AG04450 (cell line): ENCODE measurements around the gene FILIP1L. TPM values are rescaled to one million over a fixed set of nuclear protein-coding genes. Genes with fewer than 3 reads are reported as not detected.

Source experiments
- CTCF ChIA-PET: fragments of 300-600, 350-600 bp; formaldehyde crosslinking; extraction: SDS; loops from one replicate; lab custom pipeline; 2022; ENCODE audit warnings: antibody characterized with exemption, inconsistent platforms; lab: Charles Lee
- POLR2A ChIA-PET: fragments of 350-600 bp; formaldehyde crosslinking; extraction: SDS; loops from one replicate; lab custom pipeline; 2021; ENCODE audit warnings: antibody characterized with exemption, inconsistent platforms; lab: Yijun Ruan, JAX
- DNase-seq: peaks from one replicate; pipeline ENCODE4 v3.0.0-alpha.2; 2011; ENCODE audit warnings: low read depth, low spot score
- H3K27ac ChIP-seq: one replicate; pipeline ENCODE4 v1.5.1; 2012; ENCODE audit warnings: low read depth, low read length, control low read depth
- H3K27me3 ChIP-seq: one replicate; pipeline ENCODE4 v1.6.0; 2012; ENCODE audit warnings: low read length; ENCODE audit not compliant: control insufficient read depth, insufficient read depth
- H3K4me3 ChIP-seq: 2 replicates; pipeline ENCODE4 v1.5.1; 2011; ENCODE audit warnings: mild to moderate bottlenecking, low read depth, low read length, control low read depth
- H3K9me3 ChIP-seq: 2 replicates; pipeline ENCODE4 v1.5.1; 2012; ENCODE audit warnings: low read length; ENCODE audit not compliant: control insufficient read depth, insufficient read depth
- CTCF ChIP-seq: IDR thresholded peaks from 2 replicates; pipeline ENCODE4 v1.5.1; 2011; ENCODE audit warnings: low read depth, low read length, control low read depth, inconsistent platforms
- polyA plus RNA-seq: library from polyadenylated mRNA; depleted of rRNA; stranded (reverse); fragments of >200 nt; gene quantifications from 2 replicates; pipeline ENCODE4 v1.2.3, GENCODE V29; 2011

FILIP1L gene
- polyA plus RNA-seq, 1 experiment: 75.5 TPM

DNA sequence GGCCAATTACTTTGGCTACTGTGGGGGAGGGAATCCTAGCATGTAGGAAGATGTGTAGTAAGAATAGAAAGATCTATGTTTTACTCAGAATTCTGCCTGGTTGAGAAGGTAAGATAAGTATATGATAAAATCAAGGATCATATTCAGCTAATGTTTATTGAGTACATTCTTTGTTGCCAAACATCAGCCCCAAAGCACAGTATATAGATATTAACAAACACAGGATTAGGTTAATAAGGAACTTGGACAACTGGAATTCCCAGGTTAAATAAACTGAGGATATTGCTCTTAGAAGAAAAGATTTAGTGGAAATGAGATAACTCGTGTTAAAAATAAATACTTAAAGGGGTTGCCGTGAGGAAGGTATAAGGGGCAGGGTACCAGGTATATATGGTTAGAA is 129.6 kb downstream of the FILIP1L start:
- Histone ChIP-seq H3K27ac (no peak overlapping the region), H3K4me3 (no peak overlapping the region), H3K27me3 (no peaks in the 10 kb centered on the region), H3K9me3 (no peaks in the 10 kb centered on the region)
- DNase-seq: no peak
- no peak for TF ChIP-seq CTCF
- ChIA-PET CTCF (no interaction called here), POLR2A (interaction anchor here (0.7 to 1.2 kb wide), 2 partner anchors 93 to 116 kb away, joined by 3 to 5 read pairs; no protein-coding TSS in a partner anchor)

DNA sequence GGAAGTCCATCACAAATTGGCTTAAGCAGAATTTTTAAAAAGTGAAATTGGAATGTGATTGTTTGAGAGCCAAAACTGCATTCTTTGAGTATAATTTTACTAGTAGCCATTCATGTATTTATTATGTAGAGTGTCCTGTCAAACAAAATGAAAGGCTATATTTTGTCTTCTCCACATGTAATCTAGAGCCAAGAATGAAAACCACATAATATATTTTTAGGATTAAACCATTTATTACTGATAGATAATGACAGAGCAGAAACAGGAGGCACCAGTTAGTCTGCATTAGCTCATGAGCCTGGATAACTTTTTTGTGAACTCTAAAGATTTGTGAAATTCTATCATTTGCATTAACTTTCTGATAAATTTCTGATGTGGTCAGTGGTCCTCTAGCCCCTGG is 130.2 kb downstream of the FILIP1L start:
- Histone ChIP-seq H3K27me3 (no peaks in the 10 kb centered on the region), H3K27ac (no peak overlapping the region), H3K9me3 (no peaks in the 10 kb centered on the region), H3K4me3 (no peak overlapping the region)
- DNase-seq: no peak
- TF ChIP-seq CTCF: no peak
- ChIA-PET CTCF (no interaction called here), POLR2A (interaction anchor here (1.2 kb wide), 1 partner anchor 92 kb away, joined by 3 read pairs; no protein-coding TSS in a partner anchor)

DNA sequence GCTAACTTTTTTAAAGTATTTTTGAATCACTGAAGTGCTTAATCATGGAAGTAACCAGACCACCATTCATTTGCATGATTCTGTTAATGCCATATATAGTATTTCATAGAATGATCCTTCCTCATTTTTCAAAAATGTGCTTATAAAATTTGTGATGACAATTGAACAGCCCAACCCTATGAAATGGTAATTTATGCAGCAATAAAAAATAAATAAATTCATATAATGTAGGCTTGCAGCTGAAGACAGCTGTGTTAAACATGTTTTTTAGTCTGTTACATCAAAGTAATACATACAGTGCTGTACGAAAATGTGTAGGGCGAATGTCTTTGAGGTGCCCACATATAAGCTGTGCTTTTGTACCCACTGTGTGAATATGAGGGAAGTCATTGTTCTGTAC is 131.7 kb downstream of the FILIP1L start:
- POLR2A ChIA-PET: no interaction called here
- DNase-seq: no peak
- H3K27ac ChIP-seq: no peak overlapping the region
- H3K27me3 ChIP-seq: no peaks in the 10 kb centered on the region
- H3K4me3 ChIP-seq: no peak overlapping the region
- no peak for TF ChIP-seq CTCF
- CTCF ChIA-PET: no interaction called here
- H3K9me3 ChIP-seq: no peaks in the 10 kb centered on the region

DNA sequence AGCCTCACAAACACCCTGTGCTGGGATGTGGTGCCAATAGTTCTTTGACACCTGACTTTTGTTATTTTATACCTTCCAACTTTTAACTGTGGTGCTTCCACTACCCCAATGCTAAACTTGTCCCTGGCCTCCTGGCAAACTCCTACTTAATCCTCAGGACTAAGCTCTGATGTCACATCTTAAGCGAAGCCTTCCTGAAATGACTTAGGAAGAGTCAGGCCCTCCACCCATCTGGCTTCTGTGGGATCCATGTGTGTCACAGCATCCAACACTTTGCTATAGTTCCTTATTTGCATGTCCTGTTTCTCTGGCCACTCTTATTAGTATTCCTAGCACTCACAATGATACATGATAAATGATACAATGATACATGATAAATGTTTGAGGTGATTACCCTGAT is 133.2 kb downstream of the FILIP1L start:
- POLR2A ChIA-PET: interaction anchor here (0.6 kb wide), 1 partner anchor 84 kb away, joined by 3 read pairs; no protein-coding TSS in a partner anchor

GRCh38 chr3:99980606-99981005 is 133.7 kb downstream of the FILIP1L start:
- Histone ChIP-seq H3K4me3 (no peak overlapping the region), H3K9me3 (no peaks in the 10 kb centered on the region), H3K27me3 (no peaks in the 10 kb centered on the region), H3K27ac (no peak overlapping the region)
- POLR2A ChIA-PET: interaction anchor here (0.6 kb wide), 1 partner anchor 83 kb away, joined by 3 read pairs; no protein-coding TSS in a partner anchor
- TF ChIP-seq CTCF: no peak
- DNase-seq: no peak
- CTCF ChIA-PET: no interaction called here

More for the DNA sequence above, 133.2 kb downstream of the FILIP1L start:
- TF ChIP-seq CTCF: no peak
- CTCF ChIA-PET: no interaction called here
- H3K4me3 ChIP-seq: no peak overlapping the region
- no peak overlapping the region for H3K27ac ChIP-seq
- no peaks in the 10 kb centered on the region for H3K27me3 ChIP-seq
- no peaks in the 10 kb centered on the region for H3K9me3 ChIP-seq
- DNase-seq: no peak
